ENCODE measurements around the gene LIMCH1. TPM values are rescaled to one million over a fixed set of nuclear protein-coding genes. Genes with fewer than 3 reads are reported as not detected.

The LIMCH1 gene
- total and polyA plus RNA-seq, 2 of the 8 experiments (the other 6 are each of a cell fraction or from before 2014, with no cell fraction given) = 2.7 to 3.0 TPM

DNA sequence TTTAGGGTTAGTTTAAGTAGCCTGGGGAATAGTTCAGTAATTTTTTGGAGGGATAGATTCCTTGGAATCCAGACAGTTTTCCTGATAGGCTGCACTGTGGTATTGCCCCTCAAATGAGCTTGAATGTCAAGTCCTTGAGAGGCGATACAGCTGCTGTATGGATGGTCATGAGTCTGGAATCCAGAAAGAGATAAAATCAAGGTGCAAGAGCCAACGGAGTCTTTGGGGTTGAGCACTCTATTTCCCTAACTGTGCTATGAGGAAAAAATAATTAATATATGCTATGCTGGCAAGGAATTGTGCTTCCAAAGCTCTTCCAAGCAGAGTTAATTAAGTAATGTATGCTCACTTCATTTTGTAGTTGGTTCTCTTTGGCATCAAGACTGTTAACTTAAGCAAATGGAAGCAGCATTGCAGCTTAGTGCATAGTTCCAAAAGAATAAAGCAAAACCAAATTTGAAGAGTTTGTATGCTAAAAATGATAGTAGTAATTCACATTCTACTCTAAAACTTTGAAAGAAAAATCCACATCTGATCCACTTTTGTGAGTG lies 48.8 kb downstream of the LIMCH1 start:
- 87% methylated on average over 2 of the region's 2 CpGs; no CpG with 5 or more reads in 1 of the 2 experiments for WGBS, 2 experiments (ENCODE audit: extremely low coverage in 1 of 2, insufficient coverage in 1 of 2, insufficient read length in 1 of 2, insufficient replicate concordance in 2 of 2, low coverage in 1 of 2, low lambda C conversion rate in 2 of 2, missing lambda C conversion rate in 1 of 2)
- no peak for FAIRE-seq
- TF ChIP-seq YY1 (IDR thresholded peaks at IDR 0.05; ENCODE audit: low read depth, low read length) (no peak), NRF1 (IDR thresholded peaks at IDR 0.05; ENCODE audit: low read depth, low read length) (no peak), BRCA1 (IDR thresholded peaks at IDR 0.05; ENCODE audit: low read depth, low read length) (no peak), TAF7 (optimal IDR thresholded peaks at IDR 0.05; ENCODE audit: borderline replicate concordance, low read depth, low read length) (no peak), SUZ12 (IDR thresholded peaks at IDR 0.05; ENCODE audit: low read length) (no peak), SP1 (IDR thresholded peaks at IDR 0.05; ENCODE audit: low read depth, low read length) (no peak), POU5F1 (IDR thresholded peaks at IDR 0.05; ENCODE audit: low read depth, low read length) (no peak), BACH1 (IDR thresholded peaks at IDR 0.05; ENCODE audit: low read length) (no peak), TBP (IDR thresholded peaks at IDR 0.05; ENCODE audit: low read depth, low read length) (no peak), GABPA (IDR thresholded peaks at IDR 0.05; ENCODE audit: borderline replicate concordance, insufficient read depth, low read length) (no peak), CTBP2 (IDR thresholded peaks at IDR 0.05; ENCODE audit: borderline replicate concordance, insufficient read depth, insufficient read length, low read length) (no peak)
- TF ChIP-seq, protein P1, sequence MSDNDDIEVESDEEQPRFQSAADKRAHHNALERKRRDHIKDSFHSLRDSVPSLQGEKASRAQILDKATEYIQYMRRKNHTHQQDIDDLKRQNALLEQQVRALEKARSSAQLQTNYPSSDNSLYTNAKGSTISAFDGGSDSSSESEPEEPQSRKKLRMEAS (IDR thresholded peaks at IDR 0.05) = no peak
- TF ChIP-seq, protein P2, sequence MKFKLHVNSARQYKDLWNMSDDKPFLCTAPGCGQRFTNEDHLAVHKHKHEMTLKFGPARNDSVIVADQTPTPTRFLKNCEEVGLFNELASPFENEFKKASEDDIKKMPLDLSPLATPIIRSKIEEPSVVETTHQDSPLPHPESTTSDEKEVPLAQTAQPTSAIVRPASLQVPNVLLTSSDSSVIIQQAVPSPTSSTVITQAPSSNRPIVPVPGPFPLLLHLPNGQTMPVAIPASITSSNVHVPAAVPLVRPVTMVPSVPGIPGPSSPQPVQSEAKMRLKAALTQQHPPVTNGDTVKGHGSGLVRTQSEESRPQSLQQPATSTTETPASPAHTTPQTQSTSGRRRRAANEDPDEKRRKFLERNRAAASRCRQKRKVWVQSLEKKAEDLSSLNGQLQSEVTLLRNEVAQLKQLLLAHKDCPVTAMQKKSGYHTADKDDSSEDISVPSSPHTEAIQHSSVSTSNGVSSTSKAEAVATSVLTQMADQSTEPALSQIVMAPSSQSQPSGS (IDR thresholded peaks at IDR 0.05; ENCODE audit: low read length) = no peak

More for the DNA sequence above, 48.8 kb downstream of the LIMCH1 start:
- H3K27me3 ChIP-seq (replicated peaks in 1 of 4; ENCODE audit: control insufficient read depth in 3 of 4, extremely low read depth in 1 of 4, insufficient read depth in 3 of 4, low read length in 3 of 4) = no peaks in the 10 kb centered on the region
- H2AFZ ChIP-seq (ENCODE audit: low read length) = no peak overlapping the region
- no peak overlapping the region for H2BK5ac ChIP-seq (ENCODE audit: low read depth, low read length)
- ChIA-PET POLR2A (ENCODE audit: partially characterized antibody) (no interaction called here), CTCF (ENCODE audit: partially characterized antibody) (interaction anchor here (0.5 to 1.2 kb wide), 2 partner anchors 10 to 18 kb away, joined by 3 to 4 read pairs; no protein-coding TSS in a partner anchor)
- H3K36me3 ChIP-seq (ENCODE audit: control insufficient read depth in 2 of 4, insufficient read depth in 4 of 4, low read length in 3 of 4) = no peaks in the 10 kb centered on the region
- H4K8ac ChIP-seq (ENCODE audit: extremely low read depth, insufficient read depth, low read length) = no peak overlapping the region
- H2BK12ac ChIP-seq (ENCODE audit: low read depth, low read length) = no peak overlapping the region
- no peak overlapping the region for H3K23ac ChIP-seq (ENCODE audit: insufficient read length)
- H3K79me1 ChIP-seq (ENCODE audit: low read depth, low read length) = no peaks in the 10 kb centered on the region
- no peak overlapping the region for H3K14ac ChIP-seq (ENCODE audit: insufficient read length)
- H3K27ac ChIP-seq (ENCODE audit: low read depth, low read length) = no peak overlapping the region
- H3K4me1 ChIP-seq (replicated peaks in 1 of 4; ENCODE audit: control insufficient read depth in 3 of 4, insufficient read depth in 4 of 4, low read length in 3 of 4) = no peaks in the 10 kb centered on the region
- H3K23me2 ChIP-seq (ENCODE audit: low read depth, low read length) = no peaks in the 10 kb centered on the region
- no peak overlapping the region for H2BK20ac ChIP-seq (ENCODE audit: low read length)
- H3K18ac ChIP-seq (ENCODE audit: extremely low read depth, low read length) = no peak overlapping the region
- no peak overlapping the region for H2BK120ac ChIP-seq (replicated peaks; ENCODE audit: low read depth, low read length)
- no peak overlapping the region for H4K5ac ChIP-seq (ENCODE audit: insufficient read length, low read depth, low read length)
- no peak overlapping the region for H2AK5ac ChIP-seq (ENCODE audit: low read depth, low read length)
- H2BK15ac ChIP-seq (ENCODE audit: low read length) = no peak overlapping the region
- H4K91ac ChIP-seq (replicated peaks; ENCODE audit: insufficient read length, low read length) = no peak overlapping the region
- H3K9ac ChIP-seq (replicated peaks in 1 of 4; ENCODE audit: extremely low read depth in 1 of 4, low read depth in 3 of 4, low read length in 3 of 4) = no peak overlapping the region
- DNase-seq (ENCODE audit: low read depth in 1 of 2, low spot score in 2 of 2) = no peak
- H3K4ac ChIP-seq (replicated peaks; ENCODE audit: insufficient read length, low read depth, low read length) = no peak overlapping the region
- no peak overlapping the region for H3K56ac ChIP-seq (replicated peaks; ENCODE audit: insufficient read length, low read depth, low read length)
- no peaks in the 10 kb centered on the region; a peak in 2 of 4 replicates for H3K9me3 ChIP-seq (ENCODE audit: insufficient read depth in 2 of 2, low read depth in 1 of 2, low read length in 1 of 2)
- no peak overlapping the region for H3K4me3 ChIP-seq (ENCODE audit: extremely low read depth in 1 of 4, insufficient read depth in 2 of 4, low read depth in 3 of 4, low read length in 4 of 4)
- H3K79me2 ChIP-seq (ENCODE audit: control insufficient read depth in 1 of 2, insufficient read depth in 2 of 2, low read length in 2 of 2) = no peaks in the 10 kb centered on the region
- H3K4me2 ChIP-seq (ENCODE audit: insufficient read depth in 1 of 2, low read depth in 2 of 2, low read length in 2 of 2) = no peak overlapping the region
- no peaks in the 10 kb centered on the region for H4K20me1 ChIP-seq (replicated peaks in 1 of 2; ENCODE audit: control insufficient read depth in 1 of 2, insufficient read depth in 2 of 2, low read length in 2 of 2)
